Measurements from ENCODE around the gene ABCG1. TPM values are rescaled to one million over a fixed set of nuclear protein-coding genes. Genes with fewer than 3 reads are reported as not detected.
"Not testable (repeated sequence)": the region's sequence is repeated elsewhere in the genome, so short reads cannot be mapped to it uniquely, and the experiment has no call there.

Gene ABCG1
- total RNA-seq, result 20.9 TPM

- peak; percentile 58 for DNase-seq
Observed at GRCh38 chr21:42218836-42219605, at the start of gene ABCG1. TSS of gene ABCG1 (plus strand) at chr21:42219140. CDS start at chr21:42219263, 123 bp downstream.

GRCh38 chr21:42169758-42170157 is 49.2 kb upstream of the ABCG1 start:
- no peak for DNase-seq

DNA sequence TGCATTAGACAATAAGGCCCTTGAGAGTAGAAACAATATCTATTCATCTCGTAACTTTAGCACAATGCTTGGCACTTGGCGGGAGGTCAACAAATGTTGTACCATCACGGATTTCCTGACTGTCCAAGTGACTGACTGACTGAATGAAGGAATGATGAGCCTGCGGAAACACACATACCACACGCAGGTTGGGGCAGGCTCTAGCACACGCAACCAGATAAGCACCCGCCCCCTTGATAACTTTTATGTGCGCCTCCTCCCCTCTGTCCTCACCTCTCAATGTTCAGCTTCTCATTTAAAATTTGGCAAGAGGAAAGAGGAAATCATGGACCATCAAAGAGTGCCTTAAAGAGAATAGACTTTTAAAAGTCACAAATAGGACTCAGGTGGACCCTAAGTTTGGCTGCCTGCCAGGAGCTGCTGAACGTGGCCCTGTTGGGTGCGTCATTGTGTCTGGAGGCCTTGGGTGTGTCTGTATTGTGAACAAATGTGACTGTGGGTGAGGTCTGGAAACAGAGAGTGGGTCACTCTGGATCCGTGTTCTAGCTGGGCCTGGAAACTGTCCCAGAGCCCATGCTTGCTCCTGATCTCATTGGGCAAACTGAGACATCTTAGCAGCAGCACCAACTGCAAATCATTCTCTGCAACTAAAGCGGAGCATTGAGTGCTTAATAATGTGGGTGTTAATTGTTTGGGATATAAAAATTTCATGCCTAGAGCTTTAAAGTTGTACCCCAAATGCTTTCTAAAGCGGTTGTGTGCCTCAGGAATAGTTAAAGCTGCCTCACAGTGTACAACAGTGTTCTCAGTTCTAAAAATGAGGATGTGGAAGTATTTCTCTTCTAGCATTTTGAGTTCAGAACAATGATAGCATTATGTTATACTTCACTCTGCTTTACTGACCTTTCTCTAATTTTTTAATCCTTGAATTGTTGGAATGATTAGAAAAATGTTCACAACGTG is 47.6 kb upstream of the ABCG1 start:
- peak; percentile 24 for DNase-seq

DNA sequence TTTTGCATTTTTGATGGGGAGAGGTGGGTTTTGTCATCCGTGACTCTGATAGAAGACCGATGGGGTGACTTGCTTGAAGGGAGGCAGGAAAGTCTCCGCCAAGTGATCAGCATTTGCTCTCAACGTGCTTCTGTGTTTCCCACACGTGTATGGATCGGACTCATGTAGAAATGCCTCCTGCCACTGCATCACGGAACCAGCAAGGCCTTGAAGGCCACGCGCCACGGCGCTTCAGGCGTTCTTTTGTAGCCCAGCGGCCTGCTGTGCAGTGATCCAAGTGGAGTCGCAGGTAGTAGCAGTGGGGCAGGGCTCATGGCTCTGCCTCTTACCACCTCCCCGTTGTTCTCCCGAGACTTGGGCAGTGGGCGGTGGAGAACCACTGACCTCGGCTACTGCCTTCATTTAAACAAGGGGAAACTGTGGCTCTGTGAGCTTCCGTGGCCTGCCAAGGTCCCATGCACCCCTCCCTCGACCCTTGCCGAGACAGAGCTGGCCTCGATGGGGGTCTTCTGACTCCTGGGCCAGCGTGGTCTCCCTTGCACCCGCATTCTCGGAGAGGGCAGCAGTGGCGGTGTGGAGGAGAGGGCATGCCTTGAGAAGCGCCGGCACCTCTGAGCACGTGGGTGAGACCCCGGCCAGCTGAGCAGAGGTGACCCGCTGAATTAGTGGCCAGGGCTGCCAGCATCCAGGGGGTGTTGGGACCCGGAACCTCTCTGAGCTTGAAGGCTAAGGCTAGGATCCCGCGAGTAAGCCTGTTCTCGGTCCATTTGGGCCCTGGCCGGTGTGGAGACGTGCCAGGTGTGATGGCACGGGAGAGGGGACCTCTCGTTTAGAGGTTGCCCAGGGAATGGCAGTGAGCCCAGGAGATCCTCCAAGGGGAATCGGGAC is 46.1 kb upstream of the ABCG1 start:
- no peak for DNase-seq

GRCh38 chr21:42174173-42174572 is 44.8 kb upstream of the ABCG1 start:
- DNase-seq, result no peak

- no peak for DNase-seq
Observed at GRCh38 chr21:42175110-42175710, 43.7 kb upstream of the ABCG1 start.

DNA sequence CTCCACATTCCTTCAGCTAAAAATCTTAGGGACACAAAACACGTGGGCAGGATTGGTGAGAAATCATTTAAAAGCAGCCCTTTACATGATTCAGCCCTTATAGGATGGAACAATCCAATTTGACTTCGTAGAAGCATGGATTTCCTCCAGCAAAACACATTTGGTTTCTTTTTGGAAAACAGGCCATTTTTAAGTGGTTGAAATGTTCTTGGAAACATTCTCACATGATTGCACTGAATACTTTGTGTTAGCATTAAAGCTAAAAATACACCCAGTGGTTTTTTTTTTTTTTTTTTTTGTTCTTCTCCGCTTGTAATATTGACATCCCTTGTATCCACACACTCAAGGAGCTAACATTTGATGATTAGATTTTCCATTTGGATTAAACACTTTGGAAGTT is 42.1 kb upstream of the ABCG1 start:
- peak; percentile 80 for DNase-seq

DNA sequence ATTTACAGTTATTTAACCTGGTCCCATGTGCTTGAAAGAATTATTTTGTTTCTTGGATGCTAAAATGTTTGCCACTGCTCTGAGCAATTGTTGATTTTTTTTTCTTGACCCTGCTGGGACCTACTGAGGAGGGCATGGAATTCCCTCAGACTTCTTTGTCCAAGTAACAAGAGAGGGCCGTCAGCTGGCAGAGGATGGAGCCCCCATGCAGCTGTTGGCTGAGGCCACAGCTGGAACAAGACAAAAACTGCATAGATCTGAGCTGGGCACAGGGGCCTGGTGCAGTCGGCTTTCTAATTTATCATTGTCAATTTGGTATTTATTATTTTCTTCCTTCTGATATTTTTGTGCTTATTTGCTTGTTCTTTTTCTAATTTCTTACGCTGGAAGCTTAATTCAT is 39.6 kb upstream of the ABCG1 start:
- DNase-seq, result peak; percentile 91

GRCh38 chr21:42180001-42180400 is 38.9 kb upstream of the ABCG1 start:
- not testable (repeated sequence) for DNase-seq

GRCh38 chr21:42182713-42183371 is 36.1 kb upstream of the ABCG1 start:
- DNase-seq, result no peak

GRCh38 chr21:42183374-42184266 is 35.3 kb upstream of the ABCG1 start:
- no peak for DNase-seq

DNA sequence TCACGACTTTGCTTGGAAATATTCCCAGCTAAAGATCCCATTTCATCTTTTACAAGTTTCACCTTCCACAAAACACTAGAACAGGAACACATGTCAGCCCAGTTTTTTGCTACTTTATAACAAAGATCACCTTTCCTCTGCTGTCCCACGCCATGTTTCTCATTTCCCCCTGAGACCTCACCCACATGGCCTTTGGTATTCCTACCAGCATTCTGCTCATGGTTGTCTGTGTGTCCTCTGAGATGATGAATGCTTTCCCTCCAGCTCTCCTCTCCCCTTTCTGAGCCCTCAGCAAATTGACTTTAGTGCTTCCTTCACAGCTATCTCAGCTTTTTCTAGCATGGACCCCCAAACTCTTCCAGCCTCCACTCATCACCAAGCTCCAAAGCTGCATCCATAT is 32.3 kb upstream of the ABCG1 start:
- DNase-seq, result no peak

GRCh38 chr21:42187976-42188653 is 30.8 kb upstream of the ABCG1 start:
- DNase-seq, result peak; percentile 33

- DNase-seq, result no peak
Observed at GRCh38 chr21:42188663-42189062, 30.3 kb upstream of the ABCG1 start.

GRCh38 chr21:42189431-42189830 is 29.5 kb upstream of the ABCG1 start:
- no peak for DNase-seq

- DNase-seq, result no peak
Observed at GRCh38 chr21:42189860-42190485, 29.0 kb upstream of the ABCG1 start.

- no peak for DNase-seq
Observed at GRCh38 chr21:42190486-42190863, 28.5 kb upstream of the ABCG1 start.

DNA sequence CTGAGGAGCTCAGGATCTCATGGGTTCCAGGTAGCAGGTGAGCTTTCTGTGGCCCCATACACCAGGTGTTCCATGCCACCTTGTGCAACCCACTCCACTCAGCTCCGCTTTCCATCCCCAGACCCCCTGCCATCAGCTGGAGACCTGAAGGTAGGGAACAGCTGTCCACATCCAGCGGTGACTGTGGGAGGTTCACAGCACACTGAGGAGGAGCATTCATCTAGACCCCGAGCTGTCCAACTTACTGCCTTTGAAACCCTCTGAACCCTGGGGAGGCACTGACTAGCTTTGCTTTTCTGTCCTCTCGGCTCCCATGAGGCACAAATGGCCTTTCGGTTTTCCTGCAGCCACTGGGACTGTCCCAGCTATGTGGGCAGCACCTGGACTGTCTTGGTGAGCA is 27.9 kb upstream of the ABCG1 start:
- no peak for DNase-seq

Data from tongue (tissue), 2 donors.